Stimulated activated memory B cell treated with anti-CD40 and anti-IgM and Interleukin-4, amounts not matched to agents 10 μg/mL and 1 μg/mL and 100 μg/mL, for 72 hours (primary cell): ENCODE data around the gene FILIP1L.
"Not testable (repeated sequence)": the region's sequence is repeated elsewhere in the genome, so short reads cannot be mapped to it uniquely, and the experiment has no call there.

ENCODE experiments used
- ATAC-seq: fragments of 150-1000 bp; cut with Tn5 transposase; 2 replicates; pipeline ENCODE4 v1.10.0; 2021
- H3K27ac Mint-ChIP-seq: one replicate; pipeline ENCODE4 v1.8.0; 2022; ENCODE audit warnings: mild to moderate bottlenecking, mixed read lengths
- H3K27me3 Mint-ChIP-seq: one replicate; pipeline ENCODE4 v1.8.0; 2022; ENCODE audit warnings: mixed read lengths
- H3K36me3 Mint-ChIP-seq: one replicate; pipeline ENCODE4 v1.8.0; 2022; ENCODE audit warnings: mixed read lengths
- H3K4me1 Mint-ChIP-seq: one replicate; pipeline ENCODE4 v1.8.0; 2022; ENCODE audit warnings: mixed read lengths
- H3K4me3 Mint-ChIP-seq: one replicate; pipeline ENCODE4 v1.8.0; 2022; ENCODE audit warnings: mild to moderate bottlenecking, moderate library complexity, mixed read lengths
- H3K9me3 Mint-ChIP-seq: one replicate; pipeline ENCODE4 v1.8.0; 2022; ENCODE audit warnings: mixed read lengths

The FILIP1L gene

DNA sequence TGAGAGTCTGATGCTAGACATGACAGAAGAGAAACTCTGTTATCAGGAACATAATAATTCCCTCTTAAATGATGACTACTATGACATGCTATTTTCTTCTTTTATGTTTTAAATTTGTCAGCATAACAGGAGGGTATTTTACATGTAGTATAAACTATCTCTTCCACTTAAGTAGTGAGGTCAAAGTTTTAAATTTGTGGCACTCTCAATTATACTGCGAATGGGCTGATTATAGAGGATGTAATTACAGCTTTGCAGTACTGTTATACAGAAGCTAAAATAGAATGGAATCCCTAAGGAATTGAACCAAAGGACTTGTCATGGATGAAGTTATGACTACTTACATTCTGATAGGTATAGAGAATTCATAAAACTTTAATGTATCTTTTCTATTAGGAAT, 262.3 kb downstream of the FILIP1L start:
- Mint-ChIP-seq H3K27me3 (no peaks in the 10 kb centered on the region), H3K4me1 (no peaks in the 10 kb centered on the region), H3K27ac (no peak overlapping the region), H3K36me3 (peaks cover 6% of the 10 kb centered on the region), H3K9me3 (no peaks in the 10 kb centered on the region), H3K4me3 (no peak overlapping the region)
- no peak for ATAC-seq

GRCh38 chr3:99850608-99851007, 263.7 kb downstream of the FILIP1L start:
- no peak for ATAC-seq
- no peaks in the 10 kb centered on the region for H3K9me3 Mint-ChIP-seq
- H3K27ac Mint-ChIP-seq: no peak overlapping the region
- peaks cover 13% of the 10 kb centered on the region for H3K4me1 Mint-ChIP-seq
- no peaks in the 10 kb centered on the region for H3K27me3 Mint-ChIP-seq
- no peak overlapping the region for H3K4me3 Mint-ChIP-seq
- no peaks in the 10 kb centered on the region for H3K36me3 Mint-ChIP-seq

- Mint-ChIP-seq H3K36me3 (no peaks in the 10 kb centered on the region), H3K27ac (no peak overlapping the region), H3K27me3 (no peaks in the 10 kb centered on the region)
These were observed 265.9 kb downstream of the FILIP1L start for GRCh38 chr3:99848433-99848832.

DNA sequence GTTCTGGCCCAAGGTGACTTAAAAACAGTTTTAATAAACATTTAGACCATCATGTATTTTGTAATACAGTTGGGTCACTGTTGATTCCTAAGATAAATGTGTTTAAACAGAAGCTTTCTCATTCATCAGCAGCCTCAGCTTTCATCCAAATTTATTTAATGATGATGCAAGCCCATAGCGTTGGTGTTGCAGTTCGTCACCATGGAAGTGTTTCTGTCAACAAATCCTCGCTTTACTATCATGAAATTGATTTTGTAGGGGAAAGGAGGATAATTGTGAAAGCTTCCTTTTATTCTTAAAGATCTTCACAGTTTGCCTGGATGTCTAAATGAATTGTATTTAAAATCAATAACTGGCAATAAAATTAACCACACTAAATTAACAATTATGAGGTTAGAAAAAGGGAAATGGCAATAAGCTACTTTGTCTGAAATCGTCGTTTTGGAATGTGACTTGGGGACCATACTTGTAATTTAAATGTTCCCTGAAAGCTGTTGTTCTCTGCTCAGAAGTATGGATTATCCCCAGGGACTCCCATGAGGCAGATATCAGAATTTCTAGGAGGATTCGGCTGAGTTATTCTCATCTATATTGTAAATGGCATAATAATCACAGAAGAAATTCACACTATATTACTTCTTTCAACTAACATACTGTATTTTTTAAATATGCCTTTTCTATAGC, 267.7 kb downstream of the FILIP1L start:
- no peaks in the 10 kb centered on the region for H3K9me3 Mint-ChIP-seq
- no peak for ATAC-seq
- no peak overlapping the region for H3K4me3 Mint-ChIP-seq
- H3K36me3 Mint-ChIP-seq: no peaks in the 10 kb centered on the region
- no peaks in the 10 kb centered on the region for H3K27me3 Mint-ChIP-seq
- H3K4me1 Mint-ChIP-seq: peaks cover 30% of the 10 kb centered on the region
- no peak overlapping the region for H3K27ac Mint-ChIP-seq

More at GRCh38 chr3:99848433-99848832, 265.9 kb downstream of the FILIP1L start:
- H3K9me3 Mint-ChIP-seq: no peaks in the 10 kb centered on the region
- no peak for ATAC-seq
- no peak overlapping the region for H3K4me3 Mint-ChIP-seq
- H3K4me1 Mint-ChIP-seq: peaks cover 26% of the 10 kb centered on the region

DNA sequence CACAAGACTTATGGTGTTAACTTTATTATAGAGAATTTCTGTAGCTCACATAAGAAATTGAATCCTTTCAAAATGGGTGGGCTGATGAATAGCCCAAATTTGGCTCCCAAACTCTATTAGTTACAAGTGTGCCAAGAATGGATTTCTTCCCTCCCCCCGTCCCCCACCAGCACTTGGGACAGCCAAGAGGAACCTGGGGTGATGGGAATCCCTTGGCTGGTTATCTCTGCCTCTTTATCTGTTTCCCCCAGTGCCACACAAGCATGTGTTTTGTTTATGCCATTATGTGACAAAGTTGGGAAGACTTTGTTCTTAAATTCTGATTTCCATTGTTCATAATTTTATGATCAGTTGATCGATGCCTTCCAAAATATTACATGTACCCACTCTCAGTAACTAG, 268.3 kb downstream of the FILIP1L start:
- Mint-ChIP-seq H3K36me3 (no peaks in the 10 kb centered on the region), H3K27ac (no peak overlapping the region), H3K4me3 (no peak overlapping the region), H3K27me3 (no peaks in the 10 kb centered on the region), H3K9me3 (no peaks in the 10 kb centered on the region), H3K4me1 (peaks cover 30% of the 10 kb centered on the region)
- ATAC-seq: no peak

DNA sequence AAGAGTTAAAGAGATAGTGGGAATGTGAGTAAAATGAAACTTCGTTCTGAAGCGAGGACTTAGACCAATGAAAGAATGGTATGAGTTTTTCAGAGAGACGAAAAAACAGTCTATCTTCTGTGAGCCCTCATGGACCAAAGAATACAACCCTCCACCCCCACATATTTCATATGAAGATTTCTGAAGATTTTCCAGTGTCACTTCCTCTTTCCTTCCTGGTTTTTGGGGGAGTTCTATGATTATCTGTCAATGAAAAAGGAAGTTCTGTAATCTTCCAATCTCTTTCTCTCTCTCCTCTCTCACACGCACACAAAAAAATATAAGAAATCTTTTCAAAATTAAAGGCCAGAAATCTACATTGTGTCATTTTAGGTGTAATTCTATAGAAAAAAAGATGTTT, 269.0 kb downstream of the FILIP1L start:
- H3K4me1 Mint-ChIP-seq: peaks cover 30% of the 10 kb centered on the region
- H3K27me3 Mint-ChIP-seq: no peaks in the 10 kb centered on the region
- no peaks in the 10 kb centered on the region for H3K36me3 Mint-ChIP-seq
- H3K9me3 Mint-ChIP-seq: no peaks in the 10 kb centered on the region
- no peak overlapping the region for H3K4me3 Mint-ChIP-seq
- no peak for ATAC-seq
- peak overlapping the region; percentile 64 for H3K27ac Mint-ChIP-seq

- Mint-ChIP-seq H3K27me3 (no peaks in the 10 kb centered on the region), H3K4me1 (peaks cover 30% of the 10 kb centered on the region), H3K27ac (no peak overlapping the region), H3K9me3 (no peaks in the 10 kb centered on the region), H3K4me3 (no peak overlapping the region), H3K36me3 (no peaks in the 10 kb centered on the region)
- ATAC-seq: no peak
These were observed 270.6 kb downstream of the FILIP1L start for GRCh38 chr3:99843590-99844258.

- no peaks in the 10 kb centered on the region for H3K9me3 Mint-ChIP-seq
- no peak overlapping the region for H3K27ac Mint-ChIP-seq
- peaks cover 30% of the 10 kb centered on the region for H3K4me1 Mint-ChIP-seq
- no peak overlapping the region for H3K4me3 Mint-ChIP-seq
- ATAC-seq: no peak
- no peaks in the 10 kb centered on the region for H3K27me3 Mint-ChIP-seq
- H3K36me3 Mint-ChIP-seq: no peaks in the 10 kb centered on the region
These were observed 271.3 kb downstream of the FILIP1L start for GRCh38 chr3:99842826-99843589.

GRCh38 chr3:99841949-99842348, 272.4 kb downstream of the FILIP1L start:
- not testable (repeated sequence) for H3K27me3 Mint-ChIP-seq, ATAC-seq, H3K9me3 Mint-ChIP-seq

DNA sequence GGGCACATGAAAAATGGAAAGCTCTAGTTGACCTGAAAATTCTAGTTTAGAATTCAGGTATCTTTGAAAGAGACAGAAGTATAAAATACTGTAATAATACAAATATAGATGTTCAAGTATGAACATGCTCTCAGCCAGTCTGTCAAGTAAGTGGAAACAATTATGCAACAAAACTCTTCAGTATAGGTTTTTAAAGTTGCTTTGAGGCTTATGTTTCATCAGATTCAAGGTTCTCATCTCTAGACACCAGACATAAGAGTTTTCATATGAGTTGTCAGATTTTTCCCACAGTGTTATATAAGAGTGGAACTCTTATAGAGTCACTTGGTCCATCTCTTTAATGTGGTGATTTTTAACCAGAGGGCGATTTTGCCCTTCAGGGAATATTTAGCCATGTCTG, 274.7 kb downstream of the FILIP1L start:
- Mint-ChIP-seq H3K36me3 (no peaks in the 10 kb centered on the region), H3K27ac (no peak overlapping the region), H3K27me3 (no peaks in the 10 kb centered on the region), H3K9me3 (no peaks in the 10 kb centered on the region), H3K4me3 (no peak overlapping the region), H3K4me1 (peaks cover 8% of the 10 kb centered on the region)
- no peak for ATAC-seq

More at GRCh38 chr3:99841949-99842348, 272.4 kb downstream of the FILIP1L start:
- H3K36me3 Mint-ChIP-seq, H3K27ac Mint-ChIP-seq, H3K4me3 Mint-ChIP-seq: not testable (repeated sequence)
- H3K4me1 Mint-ChIP-seq: peaks cover 30% of the 10 kb centered on the region

GRCh38 chr3:99838755-99839154, 275.5 kb downstream of the FILIP1L start:
- H3K36me3 Mint-ChIP-seq: no peaks in the 10 kb centered on the region
- ATAC-seq: no peak
- H3K27me3 Mint-ChIP-seq: no peaks in the 10 kb centered on the region
- H3K9me3 Mint-ChIP-seq: no peaks in the 10 kb centered on the region
- no peak overlapping the region for H3K27ac Mint-ChIP-seq
- H3K4me1 Mint-ChIP-seq: peaks cover 5% of the 10 kb centered on the region
- H3K4me3 Mint-ChIP-seq: no peak overlapping the region

DNA sequence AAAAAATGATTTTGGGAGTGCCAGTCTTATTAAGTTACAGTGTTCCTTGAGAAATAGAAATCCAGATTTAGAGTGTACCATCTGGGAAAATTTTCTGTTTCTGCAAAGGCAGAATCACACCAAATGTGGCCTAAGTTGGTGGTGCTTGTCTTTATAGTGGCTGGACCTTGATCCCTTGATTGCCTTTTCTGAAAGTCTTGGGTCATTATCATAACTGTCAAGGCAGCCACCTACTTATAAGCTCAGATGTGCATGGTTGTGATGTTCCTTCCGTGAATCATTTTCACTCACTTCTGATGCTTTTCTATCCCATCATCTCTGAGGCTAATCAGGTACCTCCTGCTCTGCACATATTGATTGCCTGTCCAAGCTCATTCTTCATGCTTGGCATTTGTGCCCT, 276.6 kb downstream of the FILIP1L start:
- Mint-ChIP-seq H3K4me1 (no peaks in the 10 kb centered on the region), H3K4me3 (no peak overlapping the region), H3K36me3 (no peaks in the 10 kb centered on the region), H3K9me3 (no peaks in the 10 kb centered on the region), H3K27me3 (no peaks in the 10 kb centered on the region), H3K27ac (no peak overlapping the region)
- ATAC-seq: no peak

DNA sequence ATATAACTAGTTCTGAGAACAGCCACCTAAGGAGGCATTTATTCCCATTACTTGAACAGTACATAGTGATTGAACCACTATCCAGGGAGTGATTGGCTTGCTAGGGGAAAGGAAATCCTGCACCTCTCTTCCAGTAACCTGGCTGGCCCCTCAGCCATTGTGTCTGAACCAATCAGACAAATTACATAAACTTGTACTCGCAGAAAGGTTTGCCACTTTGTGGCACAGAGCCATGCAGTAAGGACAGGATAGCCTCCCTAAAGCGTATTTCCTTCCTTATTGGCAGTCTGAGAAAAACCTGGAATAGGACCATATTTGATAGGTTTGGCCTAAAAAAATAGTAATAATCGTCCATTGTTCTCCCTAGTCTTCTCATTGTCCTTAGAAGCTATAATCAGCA, 277.6 kb downstream of the FILIP1L start:
- Mint-ChIP-seq H3K4me3 (no peak overlapping the region), H3K36me3 (no peaks in the 10 kb centered on the region), H3K9me3 (no peaks in the 10 kb centered on the region), H3K27ac (no peak overlapping the region), H3K4me1 (no peaks in the 10 kb centered on the region), H3K27me3 (no peaks in the 10 kb centered on the region)
- ATAC-seq: no peak

DNA sequence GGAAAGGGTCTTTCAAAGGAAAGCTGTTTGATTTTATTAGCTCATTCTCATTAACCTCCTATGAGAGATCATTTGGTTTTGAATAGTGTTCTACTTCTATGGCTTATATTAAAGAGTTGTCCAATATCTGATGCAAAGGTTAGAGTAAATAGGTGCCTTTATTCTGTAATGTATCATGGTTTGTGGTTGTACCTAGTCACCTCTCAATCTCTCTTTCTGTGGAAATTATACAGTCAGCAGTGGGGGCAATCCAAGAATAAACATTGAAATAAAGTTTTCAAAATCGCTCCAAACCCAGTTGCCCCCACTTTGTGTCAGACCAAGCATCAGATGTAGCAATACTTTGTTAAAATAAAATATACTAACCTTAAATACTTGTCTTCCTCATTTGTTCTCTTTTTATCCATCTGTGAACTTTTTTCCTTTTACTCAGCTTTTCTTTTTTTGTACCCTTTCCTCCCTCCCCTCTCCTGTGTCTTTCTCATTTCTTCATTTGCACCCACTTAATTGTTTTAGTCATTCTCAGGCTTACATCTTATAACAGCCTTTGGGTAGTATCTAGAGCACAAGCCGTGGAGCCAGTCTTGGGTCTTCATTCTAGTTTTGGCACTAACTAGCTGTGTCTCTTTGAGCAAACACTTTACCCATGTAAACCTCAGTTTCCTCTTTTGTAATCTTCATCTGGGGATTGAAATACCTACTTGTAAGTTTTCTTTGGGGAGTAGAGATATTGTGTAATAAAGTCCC, 279.9 kb downstream of the FILIP1L start:
- Mint-ChIP-seq H3K27me3 (no peaks in the 10 kb centered on the region), H3K4me3 (no peak overlapping the region), H3K4me1 (no peaks in the 10 kb centered on the region), H3K36me3 (no peaks in the 10 kb centered on the region), H3K9me3 (no peaks in the 10 kb centered on the region), H3K27ac (no peak overlapping the region)
- no peak for ATAC-seq

DNA sequence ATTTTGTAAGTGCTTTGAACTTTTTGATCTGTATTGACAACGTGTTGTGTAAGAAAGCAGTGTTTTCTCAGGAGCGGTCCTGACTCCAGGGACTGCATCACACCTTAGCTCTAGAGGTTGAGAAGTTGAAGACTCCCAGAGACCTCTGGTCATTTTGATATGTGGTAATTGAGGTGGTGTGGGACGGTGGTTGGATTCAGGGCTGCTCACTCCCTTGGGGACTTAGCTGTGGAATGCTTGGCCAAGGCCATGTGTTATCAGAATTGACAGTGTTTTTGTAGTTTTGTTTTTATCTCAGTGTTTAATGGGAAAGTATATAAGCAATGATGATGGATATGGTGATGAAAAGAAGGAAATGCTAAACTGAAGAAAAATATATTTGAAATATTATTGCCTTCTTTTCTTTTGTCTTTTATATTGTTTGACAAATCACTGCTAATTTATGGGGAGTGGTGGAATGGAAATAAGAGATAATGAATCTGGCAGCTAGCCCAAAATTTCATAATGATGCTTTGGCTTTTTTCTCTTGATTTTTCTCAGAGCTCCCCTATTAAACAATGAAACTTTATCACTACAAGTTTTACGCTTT, 280.6 kb downstream of the FILIP1L start:
- no peaks in the 10 kb centered on the region for H3K27me3 Mint-ChIP-seq
- H3K27ac Mint-ChIP-seq: no peak overlapping the region
- no peaks in the 10 kb centered on the region for H3K4me1 Mint-ChIP-seq
- H3K36me3 Mint-ChIP-seq: peaks cover 4% of the 10 kb centered on the region
- no peak overlapping the region for H3K4me3 Mint-ChIP-seq
- H3K9me3 Mint-ChIP-seq: no peaks in the 10 kb centered on the region
- no peak for ATAC-seq
